Spleen (tissue), 11 donors: ENCODE data around the gene MAS1. TPM values are rescaled to one million over a fixed set of nuclear protein-coding genes. Genes with fewer than 3 reads are reported as not detected.

Experiments
- DNase-seq: peaks from one replicate; pipeline ENCODE4 v3.0.0-alpha.2; 2020
- H3K27ac ChIP-seq, 8 donors: fragments of 200-600 bp; sonication (generic) in 7 of 8; 1 replicate in 4 of 8; 2 replicates in 4 of 8; pipeline versions ENCODE4 v1.5.0 to v1.8.0; 2016 to 2021; ENCODE audit warnings: inconsistent platforms in 4 of 8, mild to moderate bottlenecking in 4 of 8, moderate library complexity in 1 of 8
- H3K27me3 ChIP-seq, 7 donors: fragments of 200-600 bp; sonication (generic) in 6 of 7; replicated peaks in 1 of 7; 1 replicate in 4 of 7; 2 replicates in 3 of 7; pipeline versions ENCODE4 v1.5.0 to v1.8.0; 2016 to 2021; ENCODE audit warnings: inconsistent platforms in 3 of 7, mild to moderate bottlenecking in 1 of 7
- H3K36me3 ChIP-seq, 6 donors: fragments of 200-600 bp; sonication (generic) in 5 of 6; 1 replicate in 4 of 6; 2 replicates in 2 of 6; pipeline versions ENCODE4 v1.5.0 to v1.8.0; 2016 to 2021; ENCODE audit warnings: inconsistent platforms in 2 of 6
- H3K4me1 ChIP-seq, 6 donors: fragments of 200-600 bp; sonication (generic) in 5 of 6; 1 replicate in 3 of 6; 2 replicates in 3 of 6; pipeline versions ENCODE4 v1.5.0 to v1.8.0; 2016 to 2021; ENCODE audit warnings: inconsistent platforms in 3 of 6
- H3K4me3 ChIP-seq, 8 donors: fragments of 200-600 bp; sonication (generic) in 7 of 8; 1 replicate in 4 of 8; 2 replicates in 4 of 8; pipeline versions ENCODE4 v1.5.0 to v1.8.0; 2016 to 2021; ENCODE audit warnings: inconsistent platforms in 4 of 8, mild to moderate bottlenecking in 4 of 8, moderate library complexity in 2 of 8
- H3K9me3 ChIP-seq, 8 donors: fragments of 200-600 bp; sonication (generic) in 7 of 8; 1 replicate in 4 of 8; 2 replicates in 4 of 8; pipeline versions ENCODE4 v1.5.0 to v1.8.0; 2016 to 2021; ENCODE audit warnings: inconsistent platforms in 4 of 8
- CTCF ChIP-seq, 11 experiments: fragments of 200-600 bp in 7 of 11; fragments of 450-650 bp in 4 of 11; sonication (generic) in 4 of 11; IDR thresholded peaks in 8 of 11; conservative IDR thresholded peaks in 3 of 11; 1 replicate in 7 of 11; 2 replicates in 4 of 11; pipeline versions ENCODE4 v1.4.0 to v1.8.0; 2016 to 2021; ENCODE audit warnings: antibody characterized with exemption in 11 of 11, inconsistent platforms in 4 of 11, mild to moderate bottlenecking in 1 of 11
- POLR2A ChIP-seq, 3 donors: fragments of 450-650 bp; IDR thresholded peaks; one replicate each; pipeline ENCODE4 v1.5.1; 2017; ENCODE audit warnings: antibody characterized with exemption in 3 of 3, mild to moderate bottlenecking in 1 of 3
- POLR2AphosphoS5 ChIP-seq, 3 donors: sonication (generic); formaldehyde crosslinking; IDR thresholded peaks; one replicate each; pipeline ENCODE4 v1.5.1; 2017; ENCODE audit warnings: antibody characterized with exemption in 3 of 3
- WGBS, 5 donors: extraction: QIAGEN DNeasy Blood & Tissue Kit in 3 of 5; methylation state at CpG; one replicate each; pipeline versions ENCODE4 v1.1.5 to v1.1.7; 2013 to 2018; 5-methylcytosine and 5-hydroxymethylcytosine counted together
- intact Hi-C: fragments of 100-400 bp; cut with DNase I; formaldehyde crosslinking; loops from one replicate; pipeline ENCODE4 v1.15.0; 2023; ENCODE audit warnings: low total_unique reads
- polyA plus RNA-seq, 3 donors: library from polyadenylated mRNA; stranded (reverse); fragments of 200-250 nt; gene quantifications; one replicate each; pipeline ENCODE4 v1.2.1, GENCODE V29; 2013
- total RNA-seq, 7 donors: library from RNA; depleted of rRNA in 3 of 7; stranded (reverse); fragments of >200 nt in 3 of 7; fragmentation: NEBNext Ultra II Directional in 4 of 7; extraction: Animal tissue kit (Norgen Biotek cat#: 25700) in 4 of 7; gene quantifications; one replicate each; pipeline versions ENCODE4 v1.1.0 to v1.2.1, GENCODE V29; 2016 to 2021
- donor health status: healthy with polysubstance abuse.
- donor health status: DM: no; HTN: no; CAD: no; lungs with moderate emphysema.
- donor health status: DM: no; HTN: no; CAD: no.
- donor health status: Bipolar disorder and iron deficiency.
- donor health status: healthy.
- donor health status: DM: no; HTN: no; CAD: no.
- donor health status: DM: yes; HTN: yes; CAD: no.

The MAS1 gene
- total and polyA plus RNA-seq, 10 donors = under 0.01 TPM; not detected in 9

GRCh38 chr6:159866286-159867247 lies 24.2 kb upstream of the MAS1 start:
- DNase-seq = no peak
- Histone ChIP-seq H3K4me1 (peaks cover 0 to 13% (median 0%) of the 10 kb centered on the region in 6 donors), H3K27ac (no peak overlapping the region), H3K36me3 (no peaks in the 10 kb centered on the region), H3K9me3 (peaks cover 0 to 8% (median 0%) of the 10 kb centered on the region in 8 donors), H3K4me3 (no peak overlapping the region), H3K27me3 (peaks cover 0 to 5% (median 0%) of the 10 kb centered on the region in 7 donors)
- intact Hi-C loops = loop anchor here (10.0 kb wide), 1 partner anchor 588 kb away; no protein-coding TSS in a partner anchor
- TF ChIP-seq CTCF (IDR thresholded peaks at IDR 0.05 in 8 of 11, conservative IDR thresholded peaks at IDR 0.05 in 3 of 11) (no peak), POLR2A (IDR thresholded peaks at IDR 0.05) (no peak), POLR2AphosphoS5 (IDR thresholded peaks at IDR 0.05) (no peak)
- 85 to 89% (median 86%) methylated on average over 23 to 28 of the region's 28 CpGs for WGBS, 5 donors

GRCh38 chr6:159871241-159871640 lies 19.5 kb upstream of the MAS1 start:
- Histone ChIP-seq H3K36me3 (no peaks in the 10 kb centered on the region), H3K4me1 (no peaks in the 10 kb centered on the region), H3K9me3 (peaks cover 0 to 8% (median 0%) of the 10 kb centered on the region in 8 donors), H3K27ac (no peak overlapping the region), H3K4me3 (no peak overlapping the region), H3K27me3 (no peaks in the 10 kb centered on the region)
- DNase-seq = no peak
- TF ChIP-seq POLR2AphosphoS5 (IDR thresholded peaks at IDR 0.05) = no peak
- TF ChIP-seq CTCF (IDR thresholded peaks at IDR 0.05 in 8 of 11, conservative IDR thresholded peaks at IDR 0.05 in 3 of 11) = no peak
- TF ChIP-seq POLR2A (IDR thresholded peaks at IDR 0.05) = no peak
- 95 to 100% (median 98%) methylated on average over 1 of the region's 1 CpG for WGBS, 5 donors
- intact Hi-C loops = no loop called here

GRCh38 chr6:159871906-159872305 lies 18.9 kb upstream of the MAS1 start:
- no peak overlapping the region for H3K4me3 ChIP-seq
- H3K27me3 ChIP-seq = no peaks in the 10 kb centered on the region
- 60 to 79% (median 71%) methylated on average over 5 of the region's 5 CpGs for WGBS, 5 donors
- no peaks in the 10 kb centered on the region for H3K4me1 ChIP-seq
- H3K9me3 ChIP-seq = peaks cover 0 to 8% (median 0%) of the 10 kb centered on the region in 8 donors
- no peak for DNase-seq
- intact Hi-C loops = no loop called here
- TF ChIP-seq POLR2A (IDR thresholded peaks at IDR 0.05) (no peak), CTCF (IDR thresholded peaks at IDR 0.05 in 8 of 11, conservative IDR thresholded peaks at IDR 0.05 in 3 of 11) (no peak), POLR2AphosphoS5 (IDR thresholded peaks at IDR 0.05) (no peak)
- H3K36me3 ChIP-seq = no peaks in the 10 kb centered on the region
- no peak overlapping the region for H3K27ac ChIP-seq

GRCh38 chr6:159874435-159874834 lies 16.4 kb upstream of the MAS1 start:
- intact Hi-C loops = no loop called here
- Histone ChIP-seq H3K4me1 (no peaks in the 10 kb centered on the region), H3K36me3 (no peaks in the 10 kb centered on the region), H3K4me3 (no peak overlapping the region), H3K27me3 (peaks cover 0 to 12% (median 0%) of the 10 kb centered on the region in 7 donors), H3K9me3 (no peaks in the 10 kb centered on the region), H3K27ac (no peak overlapping the region)
- WGBS, 5 donors = 52 to 79% (median 69%) methylated on average over 2 of the region's 2 CpGs
- TF ChIP-seq POLR2A (IDR thresholded peaks at IDR 0.05) (no peak), POLR2AphosphoS5 (IDR thresholded peaks at IDR 0.05) (no peak), CTCF (IDR thresholded peaks at IDR 0.05 in 8 of 11, conservative IDR thresholded peaks at IDR 0.05 in 3 of 11) (no peak)
- DNase-seq = no peak
